Esophagus muscularis mucosa (tissue), 2 donors: Measurements from ENCODE around the gene USP25.

Experiments used
- POLR2A ChIP-seq: fragments of 450-650 bp; IDR thresholded peaks from one replicate; pipeline ENCODE4 v1.6.1; 2017; ENCODE audit warnings: antibody characterized with exemption, moderate library complexity, mild to moderate bottlenecking, low read depth
- POLR2AphosphoS5 ChIP-seq, 2 donors: sonication (generic); formaldehyde crosslinking; IDR thresholded peaks; one replicate each; pipeline ENCODE4 v1.6.1; 2017; ENCODE audit warnings: antibody characterized with exemption in 2 of 2

DNA sequence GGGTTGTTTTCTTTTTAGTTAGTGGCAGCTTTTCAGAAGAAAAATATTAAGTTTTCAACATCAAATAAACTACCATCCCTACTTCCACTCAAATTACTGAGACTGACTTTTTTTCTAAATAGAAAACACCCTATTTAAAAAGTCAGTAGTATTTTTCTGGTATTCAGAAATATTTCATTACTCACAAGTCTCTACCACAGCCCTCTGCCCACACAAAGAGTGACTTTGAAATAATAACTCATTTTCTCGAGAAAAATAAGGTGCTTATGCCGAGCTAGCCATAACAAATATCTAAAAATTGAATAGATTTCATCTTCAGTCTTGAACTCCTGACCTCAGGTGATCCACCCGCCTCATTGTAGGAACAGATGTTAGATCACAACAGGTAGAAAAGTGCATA is 41.8 kb upstream of the USP25 start:
- TF ChIP-seq POLR2AphosphoS5 (IDR thresholded peaks at IDR 0.05) (no peak), POLR2A (no peak)
